ENCODE results near the gene CASTOR2.
"Not testable (repeated sequence)": the region's sequence is repeated elsewhere in the genome, so short reads cannot be mapped to it uniquely, and the experiment has no call there.

CASTOR2 gene

GRCh38 chr7:74964511-74965119 lies at the start of gene CASTOR2:
Gene CASTOR2 (plus strand): TSS chr7:74964705. CDS start chr7:74964986, 281 bp downstream.
- DNase-seq: peak; percentile 87

- not testable (repeated sequence) for DNase-seq
Measured at GRCh38 chr7:74922321-74922890, 42.1 kb upstream of the CASTOR2 start.

- DNase-seq: not testable (repeated sequence)
Measured at GRCh38 chr7:74923644-74924043, 40.9 kb upstream of the CASTOR2 start.

GRCh38 chr7:74926968-74927367 lies 37.5 kb upstream of the CASTOR2 start:
- DNase-seq: not testable (repeated sequence)

GRCh38 chr7:74931563-74932328 lies 32.8 kb upstream of the CASTOR2 start:
- not testable (repeated sequence) for DNase-seq

GRCh38 chr7:74939429-74939828 lies 25.1 kb upstream of the CASTOR2 start:
- DNase-seq: not testable (repeated sequence)

GRCh38 chr7:74941302-74942069 lies 23.0 kb upstream of the CASTOR2 start:
- DNase-seq: not testable (repeated sequence)

- DNase-seq: not testable (repeated sequence)
Measured at GRCh38 chr7:74943923-74944322, 20.6 kb upstream of the CASTOR2 start.

GRCh38 chr7:74947741-74948140 lies 16.8 kb upstream of the CASTOR2 start:
- DNase-seq: not testable (repeated sequence)

GRCh38 chr7:74953774-74954173 lies 10.7 kb upstream of the CASTOR2 start:
- not testable (repeated sequence) for DNase-seq

- not testable (repeated sequence) for DNase-seq
Measured at GRCh38 chr7:74958328-74958727, 6.2 kb upstream of the CASTOR2 start.

- DNase-seq: not testable (repeated sequence)
Measured at GRCh38 chr7:74963704-74964510, 598 bp upstream of the CASTOR2 start.

GRCh38 chr7:74966208-74966854 lies 1.8 kb downstream of the CASTOR2 start:
- DNase-seq: not testable (repeated sequence)

- not testable (repeated sequence) for DNase-seq
Measured at GRCh38 chr7:74966909-74967308, 2.4 kb downstream of the CASTOR2 start.

GRCh38 chr7:74971431-74971830 lies 6.9 kb downstream of the CASTOR2 start:
- DNase-seq: not testable (repeated sequence)

- DNase-seq: not testable (repeated sequence)
Measured at GRCh38 chr7:74972377-74972776, 7.9 kb downstream of the CASTOR2 start.

GRCh38 chr7:74975959-74976358 lies 11.5 kb downstream of the CASTOR2 start:
- DNase-seq: not testable (repeated sequence)

- DNase-seq: not testable (repeated sequence)
Measured at GRCh38 chr7:74977523-74977922, 13.0 kb downstream of the CASTOR2 start.

GRCh38 chr7:74988436-74988835 lies 23.9 kb downstream of the CASTOR2 start:
- not testable (repeated sequence) for DNase-seq

- DNase-seq: no peak
Measured at GRCh38 chr7:74993121-74993520, 28.6 kb downstream of the CASTOR2 start.

- DNase-seq: not testable (repeated sequence)
Measured at GRCh38 chr7:74994869-74995543, 30.5 kb downstream of the CASTOR2 start.

All from CD4-positive, alpha-beta T cell treated with Interleukin-15 for 1 hour (primary cell).